ENCODE data around the gene LIN7C.

LIN7C gene

DNA sequence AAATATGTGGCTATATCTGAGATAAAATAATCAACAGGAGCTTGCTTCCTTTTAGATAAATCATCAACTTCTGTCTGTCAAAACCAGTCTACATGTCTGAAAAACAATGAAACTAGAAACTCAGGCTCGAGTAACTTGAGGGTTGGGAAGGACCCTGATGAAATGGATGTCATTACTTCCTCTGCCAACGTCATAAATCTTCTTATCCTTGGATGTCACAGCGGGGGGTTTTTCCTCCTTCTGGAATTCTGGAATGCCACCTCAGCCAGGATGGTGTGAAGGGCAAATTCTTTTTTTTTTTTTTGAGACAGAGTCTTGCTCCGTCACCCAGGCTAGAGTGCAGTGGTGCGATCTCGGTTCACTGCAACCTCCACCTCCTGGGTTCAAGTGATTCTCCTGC lies 47.4 kb downstream of the LIN7C start:
- no peaks in the 10 kb centered on the region for H3K4me1 ChIP-seq
- H3K9me3 ChIP-seq, result no peaks in the 10 kb centered on the region
- H3K4me3 ChIP-seq (ENCODE audit: low read depth, low read length), result no peak overlapping the region
- TF ChIP-seq, protein P1, sequence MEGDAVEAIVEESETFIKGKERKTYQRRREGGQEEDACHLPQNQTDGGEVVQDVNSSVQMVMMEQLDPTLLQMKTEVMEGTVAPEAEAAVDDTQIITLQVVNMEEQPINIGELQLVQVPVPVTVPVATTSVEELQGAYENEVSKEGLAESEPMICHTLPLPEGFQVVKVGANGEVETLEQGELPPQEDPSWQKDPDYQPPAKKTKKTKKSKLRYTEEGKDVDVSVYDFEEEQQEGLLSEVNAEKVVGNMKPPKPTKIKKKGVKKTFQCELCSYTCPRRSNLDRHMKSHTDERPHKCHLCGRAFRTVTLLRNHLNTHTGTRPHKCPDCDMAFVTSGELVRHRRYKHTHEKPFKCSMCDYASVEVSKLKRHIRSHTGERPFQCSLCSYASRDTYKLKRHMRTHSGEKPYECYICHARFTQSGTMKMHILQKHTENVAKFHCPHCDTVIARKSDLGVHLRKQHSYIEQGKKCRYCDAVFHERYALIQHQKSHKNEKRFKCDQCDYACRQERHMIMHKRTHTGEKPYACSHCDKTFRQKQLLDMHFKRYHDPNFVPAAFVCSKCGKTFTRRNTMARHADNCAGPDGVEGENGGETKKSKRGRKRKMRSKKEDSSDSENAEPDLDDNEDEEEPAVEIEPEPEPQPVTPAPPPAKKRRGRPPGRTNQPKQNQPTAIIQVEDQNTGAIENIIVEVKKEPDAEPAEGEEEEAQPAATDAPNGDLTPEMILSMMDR (IDR thresholded peaks at IDR 0.05; ENCODE audit: low read depth, low read length), result no peak
- H3K36me3 ChIP-seq, result no peaks in the 10 kb centered on the region
- H3K27me3 ChIP-seq, result no peaks in the 10 kb centered on the region
- no peak for DNase-seq

DNA sequence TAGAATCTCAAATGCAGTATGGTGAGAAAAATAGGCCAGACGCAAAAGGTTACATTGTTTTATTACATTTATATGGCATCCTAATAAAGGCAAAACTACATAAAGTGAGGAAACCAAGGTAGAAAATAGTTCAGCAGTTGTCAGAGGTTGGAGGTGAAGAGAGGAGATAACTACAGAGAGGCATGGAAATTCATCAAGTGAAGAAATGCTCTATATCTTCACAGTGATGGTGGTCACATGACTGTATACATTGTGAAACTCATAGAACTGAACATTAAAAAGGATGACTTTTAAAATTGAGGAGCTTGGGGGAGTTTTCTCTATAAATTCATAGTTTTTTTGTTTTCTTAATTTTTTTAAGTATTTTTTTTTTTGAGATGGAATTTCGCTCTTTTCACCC lies 48.4 kb downstream of the LIN7C start:
- TF ChIP-seq, protein P1 (IDR thresholded peaks at IDR 0.05; ENCODE audit: low read depth, low read length), result no peak

DNA sequence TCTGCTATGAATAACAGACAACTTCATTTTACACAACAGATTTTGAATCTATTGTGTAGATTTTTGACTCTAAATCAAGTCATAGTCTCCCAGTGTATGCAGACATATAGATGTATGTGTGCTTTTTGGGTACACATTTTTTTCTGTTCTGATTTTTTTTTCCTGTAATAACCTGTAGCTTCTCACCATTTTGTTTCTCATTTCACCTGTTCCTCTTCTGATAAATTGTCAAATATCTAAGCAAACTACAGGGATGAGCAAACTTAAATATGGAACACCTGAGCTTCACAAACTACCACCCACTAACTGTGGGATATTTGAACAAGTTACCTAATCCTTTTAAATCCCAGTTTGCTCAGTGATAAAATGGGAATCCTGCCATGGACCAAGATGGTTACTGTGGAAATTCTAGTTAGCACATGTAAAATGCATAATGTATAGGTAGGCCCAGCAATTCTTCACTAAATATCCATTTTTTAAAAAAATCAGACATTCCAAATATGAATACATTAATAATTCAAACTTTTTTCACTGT lies 49.7 kb downstream of the LIN7C start:
- H3K9me3 ChIP-seq, result no peaks in the 10 kb centered on the region
- no peaks in the 10 kb centered on the region for H3K36me3 ChIP-seq
- no peak for DNase-seq
- TF ChIP-seq, protein P1 (IDR thresholded peaks at IDR 0.05; ENCODE audit: low read depth, low read length), result no peak
- no peak overlapping the region for H3K4me3 ChIP-seq (ENCODE audit: low read depth, low read length)
- H3K27me3 ChIP-seq, result no peaks in the 10 kb centered on the region
- no peaks in the 10 kb centered on the region for H3K4me1 ChIP-seq

More for the DNA sequence above, 48.4 kb downstream of the LIN7C start:
- Histone ChIP-seq H3K36me3 (no peaks in the 10 kb centered on the region), H3K4me3 (ENCODE audit: low read depth, low read length) (no peak overlapping the region), H3K9me3 (no peaks in the 10 kb centered on the region), H3K4me1 (no peaks in the 10 kb centered on the region), H3K27me3 (no peaks in the 10 kb centered on the region)
- no peak for DNase-seq

DNA sequence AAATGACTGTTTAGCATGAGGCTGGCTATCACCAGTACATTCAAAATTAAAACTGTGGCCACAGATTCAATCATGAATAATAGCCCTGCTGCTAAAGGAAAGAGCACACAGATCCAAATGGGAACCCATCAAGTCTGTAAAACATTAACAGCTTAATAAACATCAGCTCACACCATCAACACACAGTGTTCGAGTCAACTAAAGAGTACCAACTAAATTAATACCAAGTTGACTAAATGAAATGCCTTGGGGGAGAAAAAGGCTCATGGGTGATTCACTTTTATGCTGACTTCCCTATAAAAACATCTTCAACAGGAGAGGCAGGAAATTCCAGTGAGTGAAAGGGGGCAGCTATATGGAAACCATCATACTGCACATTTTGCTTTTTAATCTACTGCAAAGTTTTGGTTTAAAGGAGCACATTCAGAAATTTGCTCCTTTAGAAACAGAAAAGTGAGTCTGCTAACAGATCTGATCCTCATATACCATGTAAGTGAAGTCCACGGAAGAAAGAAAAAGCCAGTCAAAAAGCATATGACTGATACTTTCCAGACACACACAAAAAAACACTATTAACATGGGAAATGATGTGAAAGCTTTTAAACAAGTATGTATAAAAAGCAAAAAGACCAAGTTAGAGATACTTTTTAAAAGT lies 50.3 kb downstream of the LIN7C start:
- H3K4me1 ChIP-seq, result no peaks in the 10 kb centered on the region
- H3K36me3 ChIP-seq, result no peaks in the 10 kb centered on the region
- H3K4me3 ChIP-seq (ENCODE audit: low read depth, low read length), result no peak overlapping the region
- H3K27me3 ChIP-seq, result no peaks in the 10 kb centered on the region
- H3K9me3 ChIP-seq, result no peaks in the 10 kb centered on the region
- TF ChIP-seq, protein P1 (IDR thresholded peaks at IDR 0.05; ENCODE audit: low read depth, low read length), result no peak
- DNase-seq, result no peak

DNA sequence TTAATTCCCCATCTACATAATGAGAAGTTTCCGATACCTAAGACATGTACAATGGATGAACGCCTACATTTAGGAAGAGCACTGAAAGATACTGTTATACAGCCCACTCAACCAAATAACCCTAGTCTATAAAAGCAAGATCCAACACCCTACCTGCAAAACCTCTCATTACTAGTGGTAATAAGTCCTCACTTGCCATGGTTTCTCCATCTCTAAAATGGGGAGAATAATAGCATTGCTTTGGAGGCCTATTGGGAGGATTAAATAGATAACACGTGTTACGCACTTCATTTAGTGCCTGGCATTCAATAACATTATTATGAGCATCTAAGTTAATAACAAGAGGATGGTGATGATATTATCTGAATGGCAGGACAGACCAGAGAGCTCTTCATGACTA lies 50.9 kb downstream of the LIN7C start:
- H3K36me3 ChIP-seq, result no peaks in the 10 kb centered on the region
- H3K9me3 ChIP-seq, result no peaks in the 10 kb centered on the region
- no peak overlapping the region for H3K4me3 ChIP-seq (ENCODE audit: low read depth, low read length)
- no peak for DNase-seq
- H3K4me1 ChIP-seq, result no peaks in the 10 kb centered on the region
- TF ChIP-seq, protein P1 (IDR thresholded peaks at IDR 0.05; ENCODE audit: low read depth, low read length), result no peak
- no peaks in the 10 kb centered on the region for H3K27me3 ChIP-seq

DNA sequence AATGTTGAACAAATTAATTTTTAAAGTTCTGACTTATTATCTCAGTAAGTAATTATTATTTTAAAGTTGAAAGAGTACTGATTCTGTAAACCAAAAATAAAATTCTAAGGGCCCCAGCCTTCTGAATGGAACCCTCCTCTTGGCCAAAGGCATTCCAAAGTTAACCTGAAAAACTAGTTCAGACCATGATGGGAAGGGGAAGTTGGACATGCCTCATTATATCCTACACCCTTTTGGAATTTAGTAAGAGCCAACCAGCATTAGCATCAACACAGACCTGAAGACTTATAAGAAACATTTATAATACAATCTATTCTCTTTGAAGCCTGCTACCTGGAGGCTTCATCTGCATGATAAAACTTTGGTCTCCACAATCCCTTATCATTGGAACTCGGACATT lies 52.9 kb downstream of the LIN7C start:
- DNase-seq, result no peak
- H3K36me3 ChIP-seq, result no peaks in the 10 kb centered on the region
- no peaks in the 10 kb centered on the region for H3K27me3 ChIP-seq
- TF ChIP-seq, protein P1 (IDR thresholded peaks at IDR 0.05; ENCODE audit: low read depth, low read length), result no peak
- no peak overlapping the region for H3K4me3 ChIP-seq (ENCODE audit: low read depth, low read length)
- H3K4me1 ChIP-seq, result no peaks in the 10 kb centered on the region
- no peaks in the 10 kb centered on the region for H3K9me3 ChIP-seq
